Loucy (cell line): Measurements from ENCODE around the gene SH3BP1.
A peak's percentile ranks its signal among the peaks of the same experiment; 100 is the strongest.

Experiments used
- CTCF ChIP-seq: fragments of 200-600 bp; sonication (generic); conservative IDR thresholded peaks from 2 replicates; pipeline ENCODE4 v1.5.1; 2014; ENCODE audit warnings: mild to moderate bottlenecking, antibody characterized with exemption, low read length
- EZH2phosphoT487 ChIP-seq: fragments of 200-600 bp; IDR thresholded peaks from 2 replicates; pipeline ENCODE4 v1.6.1; 2018; ENCODE audit warnings: antibody characterized with exemption, mild to moderate bottlenecking, moderate library complexity, borderline replicate concordance

DNA sequence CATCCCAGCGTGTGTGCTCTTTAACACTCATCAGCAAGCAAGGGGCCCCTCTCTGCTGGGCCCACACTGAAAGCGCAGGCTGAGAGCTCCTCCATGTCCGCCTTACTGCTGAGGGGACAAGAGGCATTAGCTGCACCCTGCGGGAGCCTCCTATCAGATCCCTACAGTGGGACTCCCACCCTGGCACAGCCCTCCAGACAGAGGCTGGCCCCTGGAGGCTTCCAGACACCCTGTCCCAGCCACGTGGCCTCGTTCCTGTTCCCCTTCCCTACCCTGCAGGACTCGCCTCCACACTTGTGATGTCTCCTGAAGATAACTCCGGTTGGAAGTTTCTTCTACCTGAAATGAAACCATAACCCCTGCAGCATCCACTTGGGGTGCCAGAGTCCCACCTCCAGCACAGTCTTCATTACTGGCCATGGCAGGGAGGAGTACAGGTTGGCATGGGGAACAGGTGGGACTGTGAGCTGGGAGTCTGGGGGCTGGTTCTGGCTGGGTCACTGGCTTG is 5.0 kb upstream of the SH3BP1 start:
- peak; percentile 41 for TF ChIP-seq CTCF
- no peak for TF ChIP-seq EZH2phosphoT487
